HepG2 (cell line): ENCODE measurements around the gene TMEM74B. TPM values are rescaled to one million over a fixed set of nuclear protein-coding genes. Genes with fewer than 3 reads are reported as not detected.

Source experiments
- ATAC-seq: fragments of 200-7000 bp; cut with Tn5 transposase; 3 replicates; pipeline ENCODE4 v1.9.1; 2020; ENCODE audit warnings: mild to moderate bottlenecking, moderate library complexity
- BruUV-seq: library from RNA; stranded (reverse); fragments of 400-500 nt; replicated peaks from 2 replicates; lab custom pipeline; 2021; lab: Mats Ljungman, UMichigan
- CTCF ChIA-PET: fragments of 300-600 bp; formaldehyde crosslinking; extraction: SDS; loops from one replicate; lab custom pipeline; 2021; ENCODE audit warnings: low total read pairs, inconsistent platforms, low intra/inter-chr PET ratio; lab: Yijun Ruan, JAX
- POLR2A ChIA-PET: fragments of 350-600 bp; sonication (Branson Sonifier 250); formaldehyde crosslinking; loops from one replicate; lab custom pipeline; 2020; ENCODE audit warnings: antibody characterized with exemption, inconsistent platforms; lab: Yijun Ruan, JAX
- DNase-seq: peaks from one replicate; pipeline ENCODE4 v3.0.0-alpha.2; 2015; ENCODE audit warnings: low spot score
- FAIRE-seq: peaks from 3 replicates; lab custom pipeline; 2011; peaks lifted over from hg19 to GRCh38; lab: Jason Lieb, UNC
- H2AFZ ChIP-seq: one replicate; pipeline ENCODE4 v1.6.1; 2011; ENCODE audit warnings: low read length, inconsistent platforms
- H3K27ac ChIP-seq: fragments of 300-600 bp; 3 replicates; pipeline ENCODE4 v1.8.0; 2011; ENCODE audit warnings: mixed run types, mild to moderate bottlenecking, mixed read lengths, low read length, inconsistent platforms; ENCODE audit not compliant: insufficient read depth; ENCODE audit errors: extremely low read length
- H3K27me3 ChIP-seq, 2 experiments: fragments of 200-600 bp in 1 of 2; 2 replicates in 1 of 2; 3 replicates in 1 of 2; pipeline versions ENCODE4 v1.6.0 to v1.8.0; 2011; ENCODE audit warnings: low read length in 2 of 2, mild to moderate bottlenecking in 2 of 2, moderate library complexity in 2 of 2, inconsistent platforms in 1 of 2; ENCODE audit not compliant: insufficient read depth in 2 of 2, control insufficient read depth in 1 of 2
- H3K36me3 ChIP-seq, 2 experiments: fragments of 200-600 bp in 1 of 2; replicated peaks in 1 of 2; 2 replicates in 1 of 2; 3 replicates in 1 of 2; pipeline versions ENCODE4 v1.5.1 to v1.8.0; 2011; ENCODE audit warnings: low read length in 2 of 2, inconsistent platforms in 1 of 2; ENCODE audit not compliant: insufficient read depth in 2 of 2, control insufficient read depth in 1 of 2
- H3K4me1 ChIP-seq: 2 replicates; pipeline ENCODE4 v1.5.1; 2012; ENCODE audit warnings: low read length, inconsistent platforms; ENCODE audit not compliant: insufficient read depth
- H3K4me2 ChIP-seq: 2 replicates; pipeline ENCODE4 v1.6.0; 2011; ENCODE audit warnings: low read depth, low read length, inconsistent platforms
- H3K4me3 ChIP-seq, 3 experiments: fragments of 200-600 bp in 1 of 3; sonication (generic), shearing (Covaris generic) in 1 of 3; replicated peaks in 1 of 3; 2 replicates each; pipeline ENCODE4 v1.5.1; 2011 to 2016; ENCODE audit warnings: low read length in 3 of 3, inconsistent platforms in 2 of 3, low read depth in 2 of 3, mild to moderate bottlenecking in 2 of 3, control low read depth in 1 of 3, mixed read lengths in 1 of 3; ENCODE audit not compliant: insufficient read depth in 1 of 3
- H3K79me2 ChIP-seq: one replicate; pipeline ENCODE4 v1.6.1; 2011; ENCODE audit warnings: low read length, inconsistent platforms; ENCODE audit not compliant: insufficient read depth
- H3K9ac ChIP-seq: 2 replicates; pipeline ENCODE4 v1.6.0; 2011; ENCODE audit warnings: mild to moderate bottlenecking, low read depth, low read length, inconsistent platforms; ENCODE audit not compliant: insufficient read depth
- H3K9me3 ChIP-seq: 2 replicates; pipeline ENCODE4 v1.5.1; 2012; ENCODE audit warnings: mild to moderate bottlenecking, low read length
- H4K20me1 ChIP-seq: 2 replicates; pipeline ENCODE4 v1.6.0; 2011; ENCODE audit warnings: inconsistent platforms, mild to moderate bottlenecking, low read length, moderate library complexity; ENCODE audit not compliant: insufficient read depth
- CREM ChIP-seq, 2 experiments: sonication (generic) in 1 of 2; formaldehyde crosslinking in 1 of 2; IDR thresholded peaks; 2 replicates each; pipeline versions ENCODE4 v1.4.0 to v1.6.1; 2016 to 2020; ENCODE audit warnings: antibody characterized with exemption in 1 of 2, mild to moderate bottlenecking in 1 of 2, missing genetic modification reagents in 1 of 2
- MNT ChIP-seq: fragments of 450-650 bp; IDR thresholded peaks from 2 replicates; pipeline ENCODE4 v1.6.1; 2016
- MTA3 ChIP-seq: sonication (generic); formaldehyde crosslinking; IDR thresholded peaks from 2 replicates; pipeline ENCODE4 v1.4.0; 2020; ENCODE audit warnings: missing genetic modification reagents
- NFE2L2 ChIP-seq: fragments of 150-350 bp; IDR thresholded peaks from 2 replicates; pipeline ENCODE4 v1.6.1; 2014; ENCODE audit warnings: low read length
- ONECUT2 ChIP-seq: sonication (generic); formaldehyde crosslinking; IDR thresholded peaks from 2 replicates; pipeline ENCODE4 v1.4.0; 2020; ENCODE audit warnings: missing genetic modification reagents
- ZBTB3 ChIP-seq: sonication (generic); formaldehyde crosslinking; IDR thresholded peaks from 2 replicates; pipeline ENCODE4 v1.4.0; 2020; ENCODE audit warnings: low read depth, mild to moderate bottlenecking, moderate library complexity, missing genetic modification reagents, borderline replicate concordance
- ZHX1 ChIP-seq: sonication (generic); formaldehyde crosslinking; IDR thresholded peaks from 2 replicates; pipeline ENCODE4 v1.8.1; 2022; ENCODE audit warnings: low read depth, mild to moderate bottlenecking, missing genetic modification reagents
- ZNF850 ChIP-seq: sonication (generic); formaldehyde crosslinking; conservative IDR thresholded peaks from 2 replicates; pipeline ENCODE4 v1.9.0; 2021; ENCODE audit warnings: mild to moderate bottlenecking, missing genetic modification reagents
- WGBS: methylation state at CpG from one replicate; pipeline ENCODE4 v1.1.6; 2017; ENCODE audit warnings: low lambda C conversion rate; 5-methylcytosine and 5-hydroxymethylcytosine counted together
- in situ Hi-C: cut with HindIII; loops from 2 replicates; pipeline ENCODE4 v1.10.0; 2017; ENCODE audit warnings: low pct_unique_long_range_greater_than_20kb; ENCODE audit not compliant: extremely low pct_ligation_motif_present
- intact Hi-C: fragments of 100-400 bp; cut with micrococcal nuclease; formaldehyde crosslinking; loops from one replicate; pipeline ENCODE4 v1.10.0; 2022; ENCODE audit not compliant: unreplicated experiment
- polyA plus RNA-seq, 8 experiments: library from polyadenylated mRNA; depleted of rRNA in 3 of 8; stranded (reverse) in 7 of 8; unstranded in 1 of 8; fragments of >200 nt; fragmentation: Illumina TruSeq in 4 of 8; extraction: Trizol in 4 of 8; gene quantifications; 2 replicates each; pipeline versions ENCODE4 v1.2.1 to v1.2.3, GENCODE V29; 2011 to 2016; ENCODE audit warnings: low read depth in 4 of 8, missing spikeins in 1 of 8, mixed read lengths in 1 of 8; ENCODE audit not compliant: insufficient read depth in 1 of 8
- total RNA-seq, 5 experiments: library from RNA; depleted of rRNA; stranded (reverse); fragments of >200 nt; fragmentation: Illumina TruSeq; extraction: Trizol; gene quantifications; 2 replicates each; pipeline ENCODE4 v1.2.3, GENCODE V29; 2016; ENCODE audit warnings: low read depth in 1 of 5

The TMEM74B gene
- total and polyA plus RNA-seq, 2 of the 13 experiments (the other 11 are each of a cell fraction or from before 2014, with no cell fraction given): 4.7 to 18.4 TPM

DNA sequence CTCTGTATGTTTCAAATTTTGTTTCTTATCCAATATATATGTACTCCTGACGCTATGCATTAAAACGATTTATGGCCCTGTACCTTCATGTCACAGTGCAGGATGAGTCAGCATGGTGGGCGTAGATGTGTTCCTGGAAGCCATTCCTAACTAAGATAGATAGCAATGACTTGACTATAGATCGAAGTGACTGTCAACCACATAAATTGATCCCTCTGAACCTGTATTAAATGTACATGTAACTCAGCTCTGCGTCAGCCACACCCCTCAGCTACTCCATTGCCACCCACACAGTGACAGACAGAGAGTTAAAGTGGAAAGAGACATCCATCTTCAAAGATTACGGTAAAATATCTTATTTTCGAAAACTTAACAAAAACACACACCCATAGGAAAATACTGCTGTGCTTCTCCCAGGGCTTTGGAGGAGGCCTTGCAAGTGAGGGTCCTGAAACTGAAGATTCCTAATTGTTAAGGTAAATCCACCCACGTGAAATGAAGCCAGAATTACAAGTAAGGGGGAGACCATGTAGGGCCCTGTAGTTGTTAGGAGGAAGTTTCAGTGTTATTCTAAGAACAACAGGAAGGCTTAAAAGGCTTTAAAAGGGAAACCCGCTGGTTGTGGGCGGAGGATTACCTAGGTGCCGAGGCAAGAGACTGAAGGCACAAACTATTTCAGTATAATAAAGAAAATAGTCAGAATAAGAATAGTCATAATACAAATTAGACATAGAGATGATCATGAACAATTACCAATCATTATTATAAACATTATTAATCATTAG is 30.8 kb upstream of the TMEM74B start:
- WGBS: 32% methylated on average over 11 of the region's 11 CpGs
- H2AFZ ChIP-seq: no peak overlapping the region
- no peak overlapping the region for H3K9ac ChIP-seq
- H3K9me3 ChIP-seq: no peaks in the 10 kb centered on the region
- peaks cover 0 to 13% of the 10 kb centered on the region in 2 experiments; a peak in 2 of 5 replicates for H3K27me3 ChIP-seq
- no peak for TF ChIP-seq CREM (IDR thresholded peaks at IDR 0.05)
- TF ChIP-seq CREM (CRISPR knock-in tag; IDR thresholded peaks at IDR 0.05): no peak
- peak; percentile 17; the same call in 1 of the 2 replicates for TF ChIP-seq NFE2L2
- no peak for TF ChIP-seq ZBTB3
- TF ChIP-seq MTA3: no peak
- TF ChIP-seq ONECUT2 (CRISPR knock-in tag): no peak
- no peak for TF ChIP-seq ZNF850 (CRISPR knock-in tag)
- BruUV-seq: no TSS peak
- no peak overlapping the region for H3K4me2 ChIP-seq
- H3K27ac ChIP-seq: no peak overlapping the region
- H3K36me3 ChIP-seq: no peaks in the 10 kb centered on the region
- no peak for ATAC-seq
- FAIRE-seq: no peak
- no peak overlapping the region for H3K4me3 ChIP-seq
- in situ Hi-C loops: no loop called here
- H3K4me1 ChIP-seq: peaks cover 9% of the 10 kb centered on the region; the same call in 1 of the 2 replicates
- ChIA-PET CTCF (no interaction called here), POLR2A (no interaction called here)
- H3K79me2 ChIP-seq: no peaks in the 10 kb centered on the region
- intact Hi-C loops: no loop called here
- no peak for DNase-seq
- H4K20me1 ChIP-seq: no peaks in the 10 kb centered on the region

DNA sequence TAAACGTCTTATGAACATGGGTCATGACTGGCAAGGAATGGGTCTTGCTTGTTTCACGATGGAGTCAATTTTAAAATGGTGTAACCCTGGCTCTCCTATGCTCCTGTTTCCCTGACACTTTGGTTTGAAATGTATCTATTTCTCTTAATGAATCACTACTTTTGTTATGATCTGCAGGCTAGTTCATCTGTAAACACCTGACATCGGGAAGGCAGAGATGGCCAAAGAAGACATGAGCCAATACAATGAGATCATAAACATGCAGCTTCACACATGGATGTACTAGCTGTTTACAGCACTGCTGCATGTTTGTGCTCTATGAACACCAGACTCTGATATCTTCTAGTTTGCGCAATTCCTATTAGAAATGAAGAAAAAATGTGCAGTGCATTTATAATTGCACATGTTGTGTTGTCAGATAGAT is 30.1 kb upstream of the TMEM74B start:
- no TSS peak for BruUV-seq
- H3K27ac ChIP-seq: no peak overlapping the region
- no peak for ATAC-seq
- H3K4me3 ChIP-seq: no peak overlapping the region
- DNase-seq: no peak
- no peak overlapping the region for H3K4me2 ChIP-seq
- no peak for FAIRE-seq
- H3K4me1 ChIP-seq: peaks cover 9% of the 10 kb centered on the region; the same call in 1 of the 2 replicates
- no peaks in the 10 kb centered on the region for H3K9me3 ChIP-seq
- no peak overlapping the region for H3K9ac ChIP-seq
- 0 out of 2 replicates have a peak, but pooled peaks have one; percentile 4 for TF ChIP-seq MNT
- no peak for TF ChIP-seq ZHX1 (CRISPR knock-in tag)
- TF ChIP-seq, all 625 proteins: peak for 1
- no peaks in the 10 kb centered on the region for H3K79me2 ChIP-seq
- 8% methylated on average over 4 of the region's 4 CpGs for WGBS
- H4K20me1 ChIP-seq: no peaks in the 10 kb centered on the region
- no peaks in the 10 kb centered on the region for H3K36me3 ChIP-seq
- POLR2A ChIA-PET: no interaction called here
- in situ Hi-C loops (no loop called here), intact Hi-C loops (no loop called here)
- CTCF ChIA-PET: no interaction called here
- H3K27me3 ChIP-seq: peaks cover 0 to 16% of the 10 kb centered on the region in 2 experiments; a peak in 2 of 5 replicates
- no peak overlapping the region for H2AFZ ChIP-seq
